HG02970 (cell line): ENCODE data around the gene MACROD1.

Experiments used
- ATAC-seq: cut with Tn5 transposase; IDR thresholded peaks from one replicate; pipeline ENCODE4 v1.9.1; 2021; ENCODE audit warnings: mild to moderate bottlenecking, moderate library complexity, moderate number of reproducible peaks; ENCODE audit not compliant: unreplicated experiment, low FRiP score

The MACROD1 gene

GRCh38 chr11:64042301-64042700 is 123.6 kb downstream of the MACROD1 start:
- ATAC-seq: no peak

GRCh38 chr11:64041846-64042245 is 124.1 kb downstream of the MACROD1 start:
- ATAC-seq: no peak

- no peak for ATAC-seq
Observed at GRCh38 chr11:64040684-64041322, 125.1 kb downstream of the MACROD1 start.

GRCh38 chr11:64039012-64039665 is 126.8 kb downstream of the MACROD1 start:
- ATAC-seq: no peak

- ATAC-seq: no peak
Observed at GRCh38 chr11:64038500-64038899, 127.4 kb downstream of the MACROD1 start.

- no peak for ATAC-seq
Observed at GRCh38 chr11:64037027-64037634, 128.8 kb downstream of the MACROD1 start.

GRCh38 chr11:64036087-64037026 is 129.6 kb downstream of the MACROD1 start:
- ATAC-seq: no peak

- ATAC-seq: no peak
Observed at GRCh38 chr11:64035576-64035975, 130.3 kb downstream of the MACROD1 start, which contains the start of gene FLRT1. Gene FLRT1 (plus strand): TSS chr11:64035931. CDS start chr11:64116268, 80,337 bp downstream.

GRCh38 chr11:64035081-64035524 is 130.8 kb downstream of the MACROD1 start:
- no peak for ATAC-seq

GRCh38 chr11:64034411-64034811 is 131.5 kb downstream of the MACROD1 start:
- ATAC-seq: no peak

GRCh38 chr11:64032050-64032449 is 133.9 kb downstream of the MACROD1 start:
- no peak for ATAC-seq

- no peak for ATAC-seq
Observed at GRCh38 chr11:64031001-64031400, 134.9 kb downstream of the MACROD1 start.

GRCh38 chr11:64029773-64030172 is 136.1 kb downstream of the MACROD1 start:
- no peak for ATAC-seq

GRCh38 chr11:64028398-64029115 is 137.4 kb downstream of the MACROD1 start:
- no peak for ATAC-seq

- no peak for ATAC-seq
Observed at GRCh38 chr11:64027651-64028397, 138.1 kb downstream of the MACROD1 start.

GRCh38 chr11:64026575-64027205 is 139.2 kb downstream of the MACROD1 start:
- no peak for ATAC-seq

- no peak for ATAC-seq
Observed at GRCh38 chr11:64025205-64025604, 140.7 kb downstream of the MACROD1 start.
